GM04503 (cell line): ENCODE results near the gene TRIM8.

Source experiments
- DNase-seq: peaks from one replicate; pipeline ENCODE4 v3.0.0-alpha.2; 2012; ENCODE audit warnings: low read depth

The TRIM8 gene

GRCh38 chr10:102701796-102702195 is 57.5 kb downstream of the TRIM8 start:
- no peak for DNase-seq

- no peak for DNase-seq
Measured at GRCh38 chr10:102702742-102703141, 58.5 kb downstream of the TRIM8 start.

- DNase-seq: no peak
Measured at GRCh38 chr10:102704915-102705314, 60.6 kb downstream of the TRIM8 start.

GRCh38 chr10:102705531-102705930 is 61.3 kb downstream of the TRIM8 start:
- no peak for DNase-seq
